Neural cell (in vitro differentiated cells): ENCODE measurements around the gene TPM2. TPM values are rescaled to one million over a fixed set of nuclear protein-coding genes. Genes with fewer than 3 reads are reported as not detected.
A peak's percentile ranks its signal among the peaks of the same experiment; 100 is the strongest.
"Not testable (repeated sequence)": the region's sequence is repeated elsewhere in the genome, so short reads cannot be mapped to it uniquely, and the experiment has no call there.

Experiments used
- H2AFZ ChIP-seq: fragments of 200-600, 300-800 bp; sonication (generic), shearing (Covaris generic); 2 replicates; pipeline ENCODE4 v1.6.0; 2014; ENCODE audit warnings: low read depth, mild to moderate bottlenecking, antibody characterized with exemption, low read length, moderate library complexity
- H3F3A ChIP-seq: fragments of 200-600 bp; shearing (Covaris generic); 2 replicates; pipeline ENCODE4 v1.6.1; 2016; ENCODE audit warnings: mild to moderate bottlenecking, moderate library complexity, mixed read lengths, antibody characterized with exemption, low read length; ENCODE audit not compliant: insufficient read depth, poor library complexity, severe bottlenecking
- H3K27ac ChIP-seq: fragments of 200-600, 300-800 bp; sonication (generic), shearing (Covaris generic); 2 replicates; pipeline ENCODE4 v1.5.1; 2014; ENCODE audit warnings: mild to moderate bottlenecking, low read length, moderate library complexity
- H3K27me3 ChIP-seq: fragments of 300-800, 200-600 bp; sonication (generic), shearing (Covaris generic); 2 replicates; pipeline ENCODE4 v1.6.0; 2014; ENCODE audit warnings: mild to moderate bottlenecking, low read depth, low read length, moderate library complexity; ENCODE audit not compliant: insufficient read depth
- H3K36me3 ChIP-seq: fragments of 300-800, 200-600 bp; sonication (generic), shearing (Covaris generic); 2 replicates; pipeline ENCODE4 v1.5.1; 2014; ENCODE audit warnings: mild to moderate bottlenecking, antibody characterized with exemption, low read length, moderate library complexity; ENCODE audit not compliant: insufficient read depth
- H3K4me2 ChIP-seq: fragments of 300-800, 200-600 bp; sonication (generic), shearing (Covaris generic); 2 replicates; pipeline ENCODE4 v1.6.0; 2014; ENCODE audit warnings: mild to moderate bottlenecking, low read length
- H3K4me3 ChIP-seq: fragments of 300-800, 200-600 bp; sonication (generic), shearing (Covaris generic); 2 replicates; pipeline ENCODE4 v1.5.1; 2014; ENCODE audit warnings: mild to moderate bottlenecking, low read length, moderate library complexity
- H3K79me2 ChIP-seq: fragments of 200-600 bp; shearing (Covaris generic); replicated peaks from 2 replicates; pipeline ENCODE4 v1.6.0; 2014; ENCODE audit warnings: mild to moderate bottlenecking, low read length, moderate library complexity; ENCODE audit not compliant: insufficient read depth
- H3K9ac ChIP-seq: fragments of 300-800, 200-600 bp; sonication (generic), shearing (Covaris generic); 2 replicates; pipeline ENCODE4 v1.6.1; 2016; ENCODE audit warnings: mild to moderate bottlenecking, low read length, mixed read lengths
- H3K9me2 ChIP-seq: fragments of 200-600 bp; shearing (Covaris generic); 2 replicates; pipeline ENCODE4 v1.6.1; 2016; ENCODE audit warnings: mild to moderate bottlenecking, low read length, mixed read lengths; ENCODE audit not compliant: insufficient read depth
- H3K9me3 ChIP-seq: fragments of 200-600, 300-800 bp; sonication (generic), shearing (Covaris generic); 2 replicates; pipeline ENCODE4 v1.6.1; 2016; ENCODE audit warnings: mild to moderate bottlenecking, mixed run types, low read length, moderate library complexity, mixed read lengths
- H4K20me1 ChIP-seq: fragments of 200-600 bp; shearing (Covaris generic); 2 replicates; pipeline ENCODE4 v1.6.1; 2016; ENCODE audit warnings: mild to moderate bottlenecking, mixed run types; ENCODE audit not compliant: insufficient read depth
- EP300 ChIP-seq: fragments of 450-650 bp; conservative IDR thresholded peaks from 2 replicates; pipeline ENCODE4 v1.6.1; 2014; ENCODE audit warnings: antibody characterized with exemption, mild to moderate bottlenecking, moderate library complexity; ENCODE audit not compliant: poor library complexity, severe bottlenecking
- EZH2 ChIP-seq: fragments of 200-600, 300-800 bp; shearing (Covaris generic), sonication (generic); IDR thresholded peaks from 2 replicates; pipeline ENCODE4 v1.6.1; 2014; ENCODE audit warnings: antibody characterized with exemption, low read length, borderline replicate concordance, mild to moderate bottlenecking; ENCODE audit not compliant: insufficient read depth, poor library complexity, severe bottlenecking
- MXI1 ChIP-seq: fragments of 450-650 bp; conservative IDR thresholded peaks from 2 replicates; pipeline ENCODE4 v1.6.1; 2014; ENCODE audit warnings: antibody characterized with exemption, mild to moderate bottlenecking; ENCODE audit not compliant: poor library complexity, severe bottlenecking
- POLR2AphosphoS5 ChIP-seq: IDR thresholded peaks from 2 replicates; pipeline ENCODE4 v1.6.1; 2012
- RAD21 ChIP-seq: fragments of 450-650 bp; conservative IDR thresholded peaks from 2 replicates; pipeline ENCODE4 v1.6.1; 2014; ENCODE audit warnings: antibody characterized with exemption, mild to moderate bottlenecking, moderate library complexity
- SMC3 ChIP-seq: fragments of 450-650 bp; conservative IDR thresholded peaks from 2 replicates; pipeline ENCODE4 v1.6.1; 2014; ENCODE audit warnings: antibody characterized with exemption, mild to moderate bottlenecking, moderate library complexity; ENCODE audit not compliant: poor library complexity
- TAF1 ChIP-seq: IDR thresholded peaks from 2 replicates; pipeline ENCODE4 v1.6.1; 2012; ENCODE audit warnings: low read depth
- polyA plus RNA-seq: library from polyadenylated mRNA; depleted of rRNA; stranded (reverse); fragments of >200 nt; gene quantifications from 2 replicates; pipeline ENCODE4 v1.2.3, GENCODE V29; 2014
- TF ChIP-seq, protein P1 (sequence below): IDR thresholded peaks from 2 replicates; pipeline ENCODE4 v1.6.1; 2012; ENCODE audit warnings: borderline replicate concordance
- TF ChIP-seq, protein P2 (sequence below): fragments of 450-650 bp; IDR thresholded peaks from 2 replicates; pipeline ENCODE4 v1.5.1; 2014; ENCODE audit warnings: antibody characterized with exemption, mild to moderate bottlenecking, moderate library complexity; ENCODE audit not compliant: poor library complexity, severe bottlenecking

TPM2 gene
- polyA plus RNA-seq, 1 donor from 2014 or later = not detected

DNA sequence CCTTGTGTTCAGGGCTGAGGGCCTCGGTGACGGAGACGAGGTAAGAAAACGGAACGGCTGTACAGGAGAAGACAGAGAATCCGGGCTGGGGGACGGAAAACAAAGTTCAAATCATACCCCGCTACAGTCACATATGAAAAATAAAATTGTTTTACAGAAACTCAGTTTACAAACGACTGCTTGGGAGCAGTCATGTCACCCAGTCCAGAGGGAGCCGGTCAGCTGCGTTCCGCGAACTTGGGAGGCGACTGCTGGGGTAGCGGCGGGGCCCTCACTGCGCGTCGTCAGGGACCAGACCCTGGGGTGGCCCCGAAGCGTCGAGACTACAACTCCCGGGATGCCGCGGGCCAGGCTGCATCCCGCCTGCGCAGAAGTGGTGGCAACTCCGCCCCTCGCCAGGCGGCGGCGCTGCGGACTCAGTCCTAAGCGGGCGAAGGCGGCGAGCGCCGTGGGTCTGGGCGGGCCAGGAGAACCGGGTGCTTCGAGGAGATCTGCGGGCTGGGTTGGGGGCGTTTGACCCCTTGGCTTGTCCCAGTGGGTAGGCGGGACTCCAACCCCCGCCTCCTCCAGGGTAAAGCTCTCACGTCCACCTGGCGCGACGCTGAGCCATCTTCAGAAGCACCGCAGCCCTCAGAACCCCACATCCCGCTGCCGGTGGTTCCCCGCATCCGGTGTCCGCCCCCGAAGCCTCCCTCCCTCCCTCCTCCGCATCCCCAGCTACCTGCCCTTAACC lies 43.0 kb downstream of the TPM2 start:
- no peaks in the 10 kb centered on the region for H3F3A ChIP-seq
- no peaks in the 10 kb centered on the region for H3K27me3 ChIP-seq
- H3K9me2 ChIP-seq = no peaks in the 10 kb centered on the region
- TF ChIP-seq MXI1 (peak; percentile 58), EZH2 (no peak), SMC3 (peak; percentile 76), EP300 (peak; percentile 16), RAD21 (peak; percentile 79), TAF1 (peak; percentile 79), POLR2AphosphoS5 (peak; percentile 93)
- TF ChIP-seq, protein P1, sequence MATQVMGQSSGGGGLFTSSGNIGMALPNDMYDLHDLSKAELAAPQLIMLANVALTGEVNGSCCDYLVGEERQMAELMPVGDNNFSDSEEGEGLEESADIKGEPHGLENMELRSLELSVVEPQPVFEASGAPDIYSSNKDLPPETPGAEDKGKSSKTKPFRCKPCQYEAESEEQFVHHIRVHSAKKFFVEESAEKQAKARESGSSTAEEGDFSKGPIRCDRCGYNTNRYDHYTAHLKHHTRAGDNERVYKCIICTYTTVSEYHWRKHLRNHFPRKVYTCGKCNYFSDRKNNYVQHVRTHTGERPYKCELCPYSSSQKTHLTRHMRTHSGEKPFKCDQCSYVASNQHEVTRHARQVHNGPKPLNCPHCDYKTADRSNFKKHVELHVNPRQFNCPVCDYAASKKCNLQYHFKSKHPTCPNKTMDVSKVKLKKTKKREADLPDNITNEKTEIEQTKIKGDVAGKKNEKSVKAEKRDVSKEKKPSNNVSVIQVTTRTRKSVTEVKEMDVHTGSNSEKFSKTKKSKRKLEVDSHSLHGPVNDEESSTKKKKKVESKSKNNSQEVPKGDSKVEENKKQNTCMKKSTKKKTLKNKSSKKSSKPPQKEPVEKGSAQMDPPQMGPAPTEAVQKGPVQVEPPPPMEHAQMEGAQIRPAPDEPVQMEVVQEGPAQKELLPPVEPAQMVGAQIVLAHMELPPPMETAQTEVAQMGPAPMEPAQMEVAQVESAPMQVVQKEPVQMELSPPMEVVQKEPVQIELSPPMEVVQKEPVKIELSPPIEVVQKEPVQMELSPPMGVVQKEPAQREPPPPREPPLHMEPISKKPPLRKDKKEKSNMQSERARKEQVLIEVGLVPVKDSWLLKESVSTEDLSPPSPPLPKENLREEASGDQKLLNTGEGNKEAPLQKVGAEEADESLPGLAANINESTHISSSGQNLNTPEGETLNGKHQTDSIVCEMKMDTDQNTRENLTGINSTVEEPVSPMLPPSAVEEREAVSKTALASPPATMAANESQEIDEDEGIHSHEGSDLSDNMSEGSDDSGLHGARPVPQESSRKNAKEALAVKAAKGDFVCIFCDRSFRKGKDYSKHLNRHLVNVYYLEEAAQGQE = peak; percentile 56
- TF ChIP-seq, protein P2, sequence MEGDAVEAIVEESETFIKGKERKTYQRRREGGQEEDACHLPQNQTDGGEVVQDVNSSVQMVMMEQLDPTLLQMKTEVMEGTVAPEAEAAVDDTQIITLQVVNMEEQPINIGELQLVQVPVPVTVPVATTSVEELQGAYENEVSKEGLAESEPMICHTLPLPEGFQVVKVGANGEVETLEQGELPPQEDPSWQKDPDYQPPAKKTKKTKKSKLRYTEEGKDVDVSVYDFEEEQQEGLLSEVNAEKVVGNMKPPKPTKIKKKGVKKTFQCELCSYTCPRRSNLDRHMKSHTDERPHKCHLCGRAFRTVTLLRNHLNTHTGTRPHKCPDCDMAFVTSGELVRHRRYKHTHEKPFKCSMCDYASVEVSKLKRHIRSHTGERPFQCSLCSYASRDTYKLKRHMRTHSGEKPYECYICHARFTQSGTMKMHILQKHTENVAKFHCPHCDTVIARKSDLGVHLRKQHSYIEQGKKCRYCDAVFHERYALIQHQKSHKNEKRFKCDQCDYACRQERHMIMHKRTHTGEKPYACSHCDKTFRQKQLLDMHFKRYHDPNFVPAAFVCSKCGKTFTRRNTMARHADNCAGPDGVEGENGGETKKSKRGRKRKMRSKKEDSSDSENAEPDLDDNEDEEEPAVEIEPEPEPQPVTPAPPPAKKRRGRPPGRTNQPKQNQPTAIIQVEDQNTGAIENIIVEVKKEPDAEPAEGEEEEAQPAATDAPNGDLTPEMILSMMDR = peak; percentile 99
- H3K79me2 ChIP-seq = no peaks in the 10 kb centered on the region
- H4K20me1 ChIP-seq = no peaks in the 10 kb centered on the region
- H3K36me3 ChIP-seq = no peaks in the 10 kb centered on the region
- H3K27ac ChIP-seq = peak overlapping the region; percentile 51
- no peaks in the 10 kb centered on the region for H3K9me3 ChIP-seq
- peak overlapping the region; percentile 76 for H3K4me2 ChIP-seq
- peak overlapping the region; percentile 74 for H3K9ac ChIP-seq
- H2AFZ ChIP-seq = peak overlapping the region; percentile 85
- H3K4me3 ChIP-seq = peak overlapping the region; percentile 75

DNA sequence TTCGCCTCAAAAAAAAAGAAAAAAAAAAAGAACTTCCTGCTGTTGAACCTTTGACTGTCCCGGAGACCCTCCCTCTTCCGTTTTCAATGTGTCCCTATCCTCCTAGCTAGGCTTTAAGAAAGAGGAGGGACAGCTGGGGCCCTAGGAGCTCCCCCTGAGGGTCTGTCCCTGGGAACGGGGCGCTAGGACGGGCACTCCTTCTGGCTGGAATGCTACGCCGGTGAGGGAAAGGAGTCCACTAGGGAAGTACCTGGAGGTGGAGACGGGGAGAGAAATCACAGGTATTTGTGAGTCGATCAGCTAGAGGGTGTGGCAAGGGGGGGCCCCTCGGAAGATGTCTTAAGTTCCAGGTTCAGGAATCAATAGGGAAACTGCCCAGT lies 43.6 kb downstream of the TPM2 start:
- H3K9me3 ChIP-seq = no peaks in the 10 kb centered on the region
- H3K4me2 ChIP-seq = peak overlapping the region; percentile 65
- H3K79me2 ChIP-seq = no peaks in the 10 kb centered on the region
- no peaks in the 10 kb centered on the region for H3K9me2 ChIP-seq
- TF ChIP-seq RAD21 (no peak), EP300 (no peak), MXI1 (no peak), SMC3 (no peak), EZH2 (no peak)
- TF ChIP-seq, protein P1 = no peak
- TF ChIP-seq, protein P2 = no peak
- H3K4me3 ChIP-seq = peak overlapping the region; percentile 75
- no peaks in the 10 kb centered on the region for H4K20me1 ChIP-seq
- no peaks in the 10 kb centered on the region for H3K27me3 ChIP-seq
- peak overlapping the region; percentile 74 for H3K9ac ChIP-seq
- H3F3A ChIP-seq = no peaks in the 10 kb centered on the region
- H3K36me3 ChIP-seq = no peaks in the 10 kb centered on the region
- no peak overlapping the region for H2AFZ ChIP-seq
- no peak overlapping the region for H3K27ac ChIP-seq

DNA sequence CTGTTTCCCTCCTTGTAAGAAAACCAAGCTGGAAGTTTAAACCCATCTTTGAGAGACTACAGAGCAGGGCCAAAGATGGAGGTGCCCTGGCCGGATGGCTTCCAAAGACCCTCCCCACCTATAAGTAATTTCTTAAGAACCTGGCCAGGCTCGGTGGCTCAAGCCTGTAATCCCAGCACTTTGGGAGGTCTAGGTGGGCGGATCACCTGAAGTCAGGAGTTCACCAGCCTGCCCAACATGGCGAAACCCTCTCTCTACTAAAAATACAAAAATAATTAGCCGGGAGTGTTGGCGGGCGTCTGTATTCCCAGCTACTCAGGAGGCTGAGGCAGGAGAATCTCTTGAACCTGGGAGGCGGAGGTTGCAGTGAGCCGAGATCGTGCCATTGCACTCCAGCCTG lies 44.0 kb downstream of the TPM2 start:
- not testable (repeated sequence) for H3F3A ChIP-seq, H3K79me2 ChIP-seq, H3K9me2 ChIP-seq, H3K27ac ChIP-seq, H3K9ac ChIP-seq, H4K20me1 ChIP-seq, H3K27me3 ChIP-seq, H3K4me2 ChIP-seq, H2AFZ ChIP-seq, H3K36me3 ChIP-seq, H3K4me3 ChIP-seq, H3K9me3 ChIP-seq
